Ascending aorta (tissue), 2 donors: Measurements from ENCODE around the gene MAGEA11. TPM values are rescaled to one million over a fixed set of nuclear protein-coding genes. Genes with fewer than 3 reads are reported as not detected.
"Not testable (repeated sequence)": the region's sequence is repeated elsewhere in the genome, so short reads cannot be mapped to it uniquely, and the experiment has no call there.

Experiments
- DNase-seq, 2 donors: peaks; one replicate each; pipeline ENCODE4 v3.0.0-alpha.2; 2019; ENCODE audit warnings: low spot score in 2 of 2
- H3K27ac ChIP-seq, 2 donors: fragments of 200-600 bp; sonication (generic); one replicate each; pipeline ENCODE4 v1.5.1; 2016 to 2017; ENCODE audit warnings: mild to moderate bottlenecking in 1 of 2
- H3K27me3 ChIP-seq: fragments of 200-600 bp; sonication (generic); one replicate; pipeline ENCODE4 v1.5.1; 2017
- H3K36me3 ChIP-seq, 2 donors: fragments of 200-600 bp; sonication (generic); one replicate each; pipeline ENCODE4 v1.5.1; 2016
- H3K4me1 ChIP-seq, 2 donors: fragments of 200-600 bp; sonication (generic); one replicate each; pipeline ENCODE4 v1.5.1; 2016 to 2017; ENCODE audit warnings: mild to moderate bottlenecking in 1 of 2
- H3K4me3 ChIP-seq, 2 donors: fragments of 200-600 bp; sonication (generic); one replicate each; pipeline ENCODE4 v1.5.1; 2016 to 2017; ENCODE audit warnings: mild to moderate bottlenecking in 1 of 2
- H3K9me3 ChIP-seq, 2 donors: fragments of 200-600 bp; sonication (generic); one replicate each; pipeline ENCODE4 v1.5.1; 2016
- intact Hi-C: fragments of 100-400 bp; cut with DNase I; formaldehyde crosslinking; loops from one replicate; pipeline ENCODE4 v1.15.1; 2023
- total RNA-seq: library from RNA; depleted of rRNA; stranded (reverse); fragments of >200 nt; gene quantifications from one replicate; pipeline ENCODE4 v1.1.0, GENCODE V29; 2016
- TF ChIP-seq, protein P1 (sequence below), 3 experiments: fragments of 200-600 bp in 2 of 3; fragments of 450-650 bp in 1 of 3; sonication (generic) in 2 of 3; IDR thresholded peaks; one replicate each; pipeline ENCODE4 v1.5.1; 2016 to 2019; ENCODE audit warnings: antibody characterized with exemption in 3 of 3, mild to moderate bottlenecking in 1 of 3, moderate library complexity in 1 of 3

MAGEA11 gene, protein sequence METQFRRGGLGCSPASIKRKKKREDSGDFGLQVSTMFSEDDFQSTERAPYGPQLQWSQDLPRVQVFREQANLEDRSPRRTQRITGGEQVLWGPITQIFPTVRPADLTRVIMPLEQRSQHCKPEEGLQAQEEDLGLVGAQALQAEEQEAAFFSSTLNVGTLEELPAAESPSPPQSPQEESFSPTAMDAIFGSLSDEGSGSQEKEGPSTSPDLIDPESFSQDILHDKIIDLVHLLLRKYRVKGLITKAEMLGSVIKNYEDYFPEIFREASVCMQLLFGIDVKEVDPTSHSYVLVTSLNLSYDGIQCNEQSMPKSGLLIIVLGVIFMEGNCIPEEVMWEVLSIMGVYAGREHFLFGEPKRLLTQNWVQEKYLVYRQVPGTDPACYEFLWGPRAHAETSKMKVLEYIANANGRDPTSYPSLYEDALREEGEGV
- total RNA-seq, result not detected

DNA sequence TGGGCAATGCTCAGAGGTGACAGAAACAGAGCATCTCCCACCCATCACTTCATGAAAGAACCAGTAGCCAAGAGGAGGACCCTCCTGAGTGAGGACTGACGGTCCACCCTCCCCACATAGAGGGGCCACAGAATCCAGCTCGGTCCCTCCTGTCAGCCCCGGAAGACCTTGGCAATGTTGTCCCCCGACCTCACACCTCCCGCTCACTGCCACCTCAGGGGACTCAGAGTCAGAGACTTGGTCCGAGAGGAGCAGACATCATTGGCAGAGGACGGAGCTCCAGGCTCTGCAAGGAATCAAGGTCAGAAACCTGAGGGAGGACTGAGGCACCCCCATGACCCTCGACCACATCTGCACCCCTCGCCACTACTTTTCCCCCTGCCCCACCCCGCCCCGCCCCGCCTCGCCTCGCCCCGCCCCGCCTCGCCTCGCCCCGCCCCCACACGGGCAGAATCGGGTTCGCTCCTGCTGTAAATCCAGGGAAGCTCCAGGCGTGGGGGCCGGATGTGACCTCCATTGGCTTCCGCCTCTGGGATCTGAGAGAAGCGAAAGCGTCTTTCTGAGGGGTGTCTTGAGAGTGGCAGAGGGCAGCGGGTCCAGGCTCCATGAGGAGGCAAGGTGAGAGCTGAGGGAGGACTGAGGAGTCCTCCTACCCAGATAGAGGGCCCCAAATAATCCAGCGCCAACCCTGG, at the start of gene MAGEA11:
Gene MAGEA11, plus strand, starts transcription at position 516 of the 692 bp plus-strand sequence. CDS start 1,100 bp downstream, outside the sequence.
- no peaks in the 10 kb centered on the region for H3K36me3 ChIP-seq
- no peaks in the 10 kb centered on the region for H3K9me3 ChIP-seq
- TF ChIP-seq, protein P1, sequence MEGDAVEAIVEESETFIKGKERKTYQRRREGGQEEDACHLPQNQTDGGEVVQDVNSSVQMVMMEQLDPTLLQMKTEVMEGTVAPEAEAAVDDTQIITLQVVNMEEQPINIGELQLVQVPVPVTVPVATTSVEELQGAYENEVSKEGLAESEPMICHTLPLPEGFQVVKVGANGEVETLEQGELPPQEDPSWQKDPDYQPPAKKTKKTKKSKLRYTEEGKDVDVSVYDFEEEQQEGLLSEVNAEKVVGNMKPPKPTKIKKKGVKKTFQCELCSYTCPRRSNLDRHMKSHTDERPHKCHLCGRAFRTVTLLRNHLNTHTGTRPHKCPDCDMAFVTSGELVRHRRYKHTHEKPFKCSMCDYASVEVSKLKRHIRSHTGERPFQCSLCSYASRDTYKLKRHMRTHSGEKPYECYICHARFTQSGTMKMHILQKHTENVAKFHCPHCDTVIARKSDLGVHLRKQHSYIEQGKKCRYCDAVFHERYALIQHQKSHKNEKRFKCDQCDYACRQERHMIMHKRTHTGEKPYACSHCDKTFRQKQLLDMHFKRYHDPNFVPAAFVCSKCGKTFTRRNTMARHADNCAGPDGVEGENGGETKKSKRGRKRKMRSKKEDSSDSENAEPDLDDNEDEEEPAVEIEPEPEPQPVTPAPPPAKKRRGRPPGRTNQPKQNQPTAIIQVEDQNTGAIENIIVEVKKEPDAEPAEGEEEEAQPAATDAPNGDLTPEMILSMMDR (IDR thresholded peaks at IDR 0.05), result no peak
- no peak within 1 kb of the TSS for H3K27ac ChIP-seq
- no peaks in the 10 kb centered on the region for H3K27me3 ChIP-seq
- DNase-seq, result no peak
- H3K4me1 ChIP-seq, result no peaks in the 10 kb centered on the region
- no peak within 1 kb of the TSS for H3K4me3 ChIP-seq
- intact Hi-C loops, result no loop called here

DNA sequence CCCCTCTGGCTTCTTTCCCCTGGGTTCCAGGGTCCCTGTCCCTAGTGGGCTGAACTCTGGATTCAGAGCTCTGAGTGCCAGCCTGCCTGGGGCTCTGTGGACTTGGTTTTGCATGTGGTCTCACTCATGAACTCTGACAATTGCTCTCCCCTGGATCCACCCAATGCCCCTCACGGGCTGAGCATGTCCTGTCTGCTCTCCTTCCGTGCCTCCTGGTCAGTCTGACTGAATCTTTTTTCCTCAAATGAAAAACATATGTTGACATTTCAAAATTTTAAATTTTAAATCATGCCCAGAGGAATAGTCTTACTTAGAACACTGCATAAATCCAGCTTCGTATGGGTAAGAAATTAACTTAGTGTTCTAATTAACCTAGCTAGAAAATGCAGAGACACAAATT, 36.8 kb upstream of the MAGEA11 start:
- H3K9me3 ChIP-seq, H3K4me3 ChIP-seq, intact Hi-C loops, H3K4me1 ChIP-seq, H3K36me3 ChIP-seq, H3K27ac ChIP-seq, DNase-seq, H3K27me3 ChIP-seq: not testable (repeated sequence)

DNA sequence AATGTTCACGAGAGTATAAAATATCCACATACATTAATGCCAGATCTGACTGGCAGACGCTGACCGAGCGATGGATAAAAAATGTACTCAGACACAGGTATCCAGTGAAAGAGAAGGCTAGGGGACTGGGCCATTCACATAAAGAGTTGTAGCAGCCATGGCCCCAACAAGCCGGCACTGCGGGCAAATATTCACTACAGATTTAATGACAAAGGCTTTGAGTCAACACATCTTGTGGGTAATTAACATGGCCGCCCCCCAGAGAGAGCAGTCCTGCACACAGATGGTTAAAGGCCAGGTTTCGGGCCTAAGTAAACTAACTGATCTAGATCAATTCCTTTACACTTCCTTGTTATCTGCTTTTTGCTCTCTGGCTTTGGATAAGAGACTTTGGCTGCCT, 36.3 kb upstream of the MAGEA11 start:
- H3K27ac ChIP-seq, DNase-seq, H3K4me1 ChIP-seq, H3K36me3 ChIP-seq, H3K9me3 ChIP-seq, H3K4me3 ChIP-seq, H3K27me3 ChIP-seq, intact Hi-C loops: not testable (repeated sequence)

DNA sequence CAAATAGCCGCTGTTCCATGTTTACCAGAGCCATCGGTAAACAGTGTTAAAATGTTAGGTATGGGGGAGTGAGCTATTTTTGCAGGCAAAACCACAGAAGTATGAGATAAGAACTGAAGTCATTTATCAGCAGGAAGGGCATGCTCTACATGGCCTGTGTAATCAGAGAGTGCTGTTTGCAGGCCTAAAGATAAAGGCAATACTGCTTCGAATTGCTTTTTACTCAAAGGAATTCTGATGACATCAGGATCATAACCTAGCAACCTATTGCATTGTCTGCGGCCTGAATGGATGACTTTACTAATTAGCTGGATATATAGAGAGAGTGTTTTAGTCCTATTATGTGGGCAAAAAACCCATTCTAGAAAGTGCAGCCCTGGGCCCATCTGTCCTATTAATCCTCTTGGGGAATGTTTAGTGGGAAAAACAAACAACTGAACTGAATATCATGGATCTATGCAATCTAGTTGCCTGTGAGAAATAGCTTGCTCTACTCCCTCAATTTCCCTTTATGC, 32.6 kb upstream of the MAGEA11 start:
- H3K36me3 ChIP-seq, H3K27ac ChIP-seq, H3K4me3 ChIP-seq, H3K4me1 ChIP-seq, intact Hi-C loops, H3K9me3 ChIP-seq, DNase-seq, H3K27me3 ChIP-seq: not testable (repeated sequence)

DNA sequence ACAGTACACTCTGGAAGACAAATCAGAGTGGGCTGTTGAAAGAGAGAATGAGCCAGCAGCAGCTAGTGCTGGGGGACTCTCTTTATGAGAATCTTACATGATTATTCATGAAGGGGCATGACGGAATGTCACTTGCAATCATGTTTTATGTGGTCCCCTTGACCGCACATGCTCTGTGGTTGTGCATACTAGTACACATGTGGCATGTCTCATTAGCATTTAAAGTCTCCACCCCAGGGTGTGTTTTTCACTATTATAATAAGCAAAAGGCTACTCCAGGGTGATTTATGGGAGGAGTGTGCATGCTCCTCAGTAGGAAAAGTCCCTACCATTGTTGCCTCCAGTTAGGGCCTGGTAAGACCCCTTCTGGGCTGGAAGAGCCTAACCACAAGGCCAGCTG, 30.7 kb upstream of the MAGEA11 start:
- intact Hi-C loops, result no loop called here
- Histone ChIP-seq H3K27me3 (no peaks in the 10 kb centered on the region), H3K4me1 (no peaks in the 10 kb centered on the region), H3K4me3 (no peak overlapping the region), H3K36me3 (no peaks in the 10 kb centered on the region), H3K9me3 (no peaks in the 10 kb centered on the region), H3K27ac (no peak overlapping the region)
- TF ChIP-seq, protein P1 (IDR thresholded peaks at IDR 0.05), result no peak
- DNase-seq, result no peak

DNA sequence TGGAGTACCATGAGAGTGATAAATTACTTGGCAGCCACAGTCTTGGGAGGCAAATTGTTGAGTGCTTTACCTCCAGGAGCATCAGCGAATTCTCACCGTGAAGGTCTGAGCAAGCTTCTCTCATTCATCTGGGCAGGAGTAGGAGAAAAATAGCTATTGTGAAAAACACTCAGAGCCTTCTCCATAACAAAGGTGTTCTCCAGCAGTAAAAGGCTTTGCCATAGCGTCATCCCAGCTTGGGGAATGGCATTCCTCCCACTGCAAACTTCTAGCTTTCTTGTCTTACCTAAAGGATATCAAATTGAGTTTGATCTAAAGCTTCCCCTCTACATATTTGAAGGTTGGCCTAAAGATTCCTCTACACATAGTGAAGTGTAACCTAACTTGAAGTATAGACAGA, 29.8 kb upstream of the MAGEA11 start:
- H3K4me3 ChIP-seq, result no peak overlapping the region
- H3K4me1 ChIP-seq, result no peaks in the 10 kb centered on the region
- no peaks in the 10 kb centered on the region for H3K36me3 ChIP-seq
- no peaks in the 10 kb centered on the region for H3K27me3 ChIP-seq
- DNase-seq, result no peak
- intact Hi-C loops, result no loop called here
- no peak overlapping the region for H3K27ac ChIP-seq
- no peaks in the 10 kb centered on the region for H3K9me3 ChIP-seq
- TF ChIP-seq, protein P1 (IDR thresholded peaks at IDR 0.05), result no peak
